ENCODE measurements around the gene CDC42SE2.
"Not testable (repeated sequence)": the region's sequence is repeated elsewhere in the genome, so short reads cannot be mapped to it uniquely, and the experiment has no call there.

The CDC42SE2 gene

GRCh38 chr5:131366428-131366827 is 102.6 kb downstream of the CDC42SE2 start:
- no peak for DNase-seq (ENCODE audit: low spot score)

GRCh38 chr5:131367219-131367860 is 103.5 kb downstream of the CDC42SE2 start:
- DNase-seq (ENCODE audit: low spot score): no peak

- no peak for DNase-seq (ENCODE audit: low spot score)
These were observed 105.0 kb downstream of the CDC42SE2 start for GRCh38 chr5:131368866-131369265.

- DNase-seq (ENCODE audit: low spot score): no peak
These were observed 105.7 kb downstream of the CDC42SE2 start for GRCh38 chr5:131369558-131369957.

- DNase-seq (ENCODE audit: low spot score): no peak
These were observed 108.0 kb downstream of the CDC42SE2 start for GRCh38 chr5:131371835-131372234.

- DNase-seq (ENCODE audit: low spot score): no peak
These were observed 109.4 kb downstream of the CDC42SE2 start for GRCh38 chr5:131373265-131373664.

- no peak for DNase-seq (ENCODE audit: low spot score)
These were observed 111.5 kb downstream of the CDC42SE2 start for GRCh38 chr5:131375351-131375750.

- no peak for DNase-seq (ENCODE audit: low spot score)
These were observed 113.5 kb downstream of the CDC42SE2 start for GRCh38 chr5:131377346-131377745.

- no peak for DNase-seq (ENCODE audit: low spot score)
These were observed 114.0 kb downstream of the CDC42SE2 start for GRCh38 chr5:131377785-131378325.

- DNase-seq (ENCODE audit: low spot score): no peak
These were observed 115.1 kb downstream of the CDC42SE2 start for GRCh38 chr5:131378721-131379541.

- DNase-seq (ENCODE audit: low spot score): no peak
These were observed 115.9 kb downstream of the CDC42SE2 start for GRCh38 chr5:131379723-131380122.

GRCh38 chr5:131380238-131380637 is 116.4 kb downstream of the CDC42SE2 start:
- not testable (repeated sequence) for DNase-seq (ENCODE audit: low spot score)

- no peak for DNase-seq (ENCODE audit: low spot score)
These were observed 117.2 kb downstream of the CDC42SE2 start for GRCh38 chr5:131381021-131381420.

- no peak for DNase-seq (ENCODE audit: low spot score)
These were observed 117.9 kb downstream of the CDC42SE2 start for GRCh38 chr5:131381777-131382176.

- DNase-seq (ENCODE audit: low spot score): peak; percentile 67
These were observed 118.8 kb downstream of the CDC42SE2 start for GRCh38 chr5:131382407-131383395.

GRCh38 chr5:131384173-131384572 is 120.3 kb downstream of the CDC42SE2 start:
- DNase-seq (ENCODE audit: low spot score): no peak

GRCh38 chr5:131384616-131385214 is 120.9 kb downstream of the CDC42SE2 start:
- DNase-seq (ENCODE audit: low spot score): no peak

- DNase-seq (ENCODE audit: low spot score): no peak
These were observed 122.3 kb downstream of the CDC42SE2 start for GRCh38 chr5:131386124-131386523.

GRCh38 chr5:131386779-131387178 is 122.9 kb downstream of the CDC42SE2 start:
- peak; percentile 26 for DNase-seq (ENCODE audit: low spot score)

GRCh38 chr5:131387255-131387654 is 123.4 kb downstream of the CDC42SE2 start:
- no peak for DNase-seq (ENCODE audit: low spot score)

- no peak for DNase-seq (ENCODE audit: low spot score)
These were observed 125.4 kb downstream of the CDC42SE2 start for GRCh38 chr5:131389096-131389868.

Data from iPS-NIHi11 (cell line).